ENCODE data around the gene EPS8. TPM values are rescaled to one million over a fixed set of nuclear protein-coding genes. Genes with fewer than 3 reads are reported as not detected.

Gene EPS8
- total RNA-seq, 1 experiment from 2014 or later, result 14.3 TPM

- no peak for DNase-seq (ENCODE audit: extremely low read depth, low read depth)
Observed at GRCh38 chr12:15801770-15802744, 12.9 kb upstream of the EPS8 start.

GRCh38 chr12:15800278-15800677 lies 11.1 kb upstream of the EPS8 start:
- DNase-seq (ENCODE audit: extremely low read depth, low read depth), result no peak

GRCh38 chr12:15797818-15798217 lies 8.6 kb upstream of the EPS8 start:
- DNase-seq (ENCODE audit: extremely low read depth, low read depth), result no peak

- DNase-seq (ENCODE audit: extremely low read depth, low read depth), result no peak
Observed at GRCh38 chr12:15796493-15797141, 7.4 kb upstream of the EPS8 start.

- no peak for DNase-seq (ENCODE audit: extremely low read depth, low read depth)
Observed at GRCh38 chr12:15794836-15795235, 5.6 kb upstream of the EPS8 start.

- DNase-seq (ENCODE audit: extremely low read depth, low read depth), result no peak
Observed at GRCh38 chr12:15794196-15794595, 5.0 kb upstream of the EPS8 start.

- peak; percentile 7 for DNase-seq (ENCODE audit: extremely low read depth, low read depth)
Observed at GRCh38 chr12:15788233-15789219, 662 bp downstream of the EPS8 start.

GRCh38 chr12:15787778-15788177 lies 1.4 kb downstream of the EPS8 start:
- DNase-seq (ENCODE audit: extremely low read depth, low read depth), result no peak

- no peak for DNase-seq (ENCODE audit: extremely low read depth, low read depth)
Observed at GRCh38 chr12:15786772-15787171, 2.4 kb downstream of the EPS8 start.

- no peak for DNase-seq (ENCODE audit: extremely low read depth, low read depth)
Observed at GRCh38 chr12:15783288-15783687, 5.9 kb downstream of the EPS8 start.

GRCh38 chr12:15782667-15783066 lies 6.5 kb downstream of the EPS8 start:
- no peak for DNase-seq (ENCODE audit: extremely low read depth, low read depth)

- DNase-seq (ENCODE audit: extremely low read depth, low read depth), result no peak
Observed at GRCh38 chr12:15779925-15780324, 9.3 kb downstream of the EPS8 start.

- no peak for DNase-seq (ENCODE audit: extremely low read depth, low read depth)
Observed at GRCh38 chr12:15778126-15778525, 11.1 kb downstream of the EPS8 start.

- DNase-seq (ENCODE audit: extremely low read depth, low read depth), result no peak
Observed at GRCh38 chr12:15777355-15778012, 11.7 kb downstream of the EPS8 start.

GRCh38 chr12:15776532-15776931 lies 12.7 kb downstream of the EPS8 start:
- DNase-seq (ENCODE audit: extremely low read depth, low read depth), result no peak

- DNase-seq (ENCODE audit: extremely low read depth, low read depth), result no peak
Observed at GRCh38 chr12:15774819-15775218, 14.4 kb downstream of the EPS8 start.

GRCh38 chr12:15772405-15773018 lies 16.7 kb downstream of the EPS8 start:
- DNase-seq (ENCODE audit: extremely low read depth, low read depth), result peak; percentile 7

- DNase-seq (ENCODE audit: extremely low read depth, low read depth), result no peak
Observed at GRCh38 chr12:15770581-15770980, 18.6 kb downstream of the EPS8 start.

GRCh38 chr12:15770021-15770420 lies 19.2 kb downstream of the EPS8 start:
- DNase-seq (ENCODE audit: extremely low read depth, low read depth), result no peak

- DNase-seq (ENCODE audit: extremely low read depth, low read depth), result no peak
Observed at GRCh38 chr12:15769586-15769985, 19.6 kb downstream of the EPS8 start.

Measured in NCI-H460 (cell line).